HEK293 (cell line): ENCODE results near the gene OR2F1.

Experiments
- CTCF ChIA-PET: fragments of 350-600 bp; formaldehyde crosslinking; extraction: SDS; loops from one replicate; lab custom pipeline; 2021; ENCODE audit warnings: antibody characterized with exemption; lab: Yijun Ruan, JAX
- POLR2A ChIA-PET: fragments of 300-600 bp; formaldehyde crosslinking; extraction: SDS; loops from one replicate; lab custom pipeline; 2020; ENCODE audit warnings: antibody characterized with exemption, inconsistent platforms; lab: Yijun Ruan, JAX
- H3K27ac ChIP-seq: fragments of 200-500 bp; sonication (Bioruptor generic); 2 replicates; pipeline ENCODE4 v1.5.1; 2014; ENCODE audit warnings: low read depth, low read length, control low read depth, inconsistent platforms; ENCODE audit errors: extremely low read depth
- H3K36me3 ChIP-seq, 2 experiments: fragments of 200-500 bp in 1 of 2; sonication (Bioruptor generic) in 1 of 2; 1 replicate in 1 of 2; 2 replicates in 1 of 2; pipeline ENCODE4 v1.5.1; 2014 to 2017; ENCODE audit warnings: inconsistent platforms in 2 of 2, low read length in 2 of 2; ENCODE audit not compliant: control insufficient read depth in 2 of 2, insufficient read depth in 1 of 2
- H3K4me1 ChIP-seq: fragments of 200-500 bp; sonication (Bioruptor generic); 2 replicates; pipeline ENCODE4 v1.5.1; 2014; ENCODE audit warnings: mild to moderate bottlenecking, low read length, inconsistent platforms; ENCODE audit not compliant: control insufficient read depth, insufficient read depth
- H3K4me3 ChIP-seq: 2 replicates; pipeline ENCODE4 v1.5.1; 2011; ENCODE audit warnings: low read depth, mild to moderate bottlenecking, control low read depth, low read length, moderate library complexity
- H3K9me3 ChIP-seq: fragments of 200-500 bp; sonication (Bioruptor generic); 2 replicates; pipeline ENCODE4 v1.5.1; 2014; ENCODE audit warnings: low read depth, low read length, inconsistent platforms; ENCODE audit not compliant: control insufficient read depth, insufficient read depth
- ATF2 ChIP-seq: fragments of 450-650 bp; formaldehyde crosslinking; IDR thresholded peaks from 2 replicates; pipeline ENCODE4 v1.5.1; 2016; ENCODE audit warnings: missing biosample characterization, missing genetic modification characterization, low read depth
- HIC1 ChIP-seq: fragments of 450-650 bp; formaldehyde crosslinking; IDR thresholded peaks from 2 replicates; pipeline ENCODE4 v1.5.1; 2016; ENCODE audit warnings: missing biosample characterization, missing genetic modification characterization
- HOXA7 ChIP-seq: sonication (generic); formaldehyde crosslinking; IDR thresholded peaks from 2 replicates; pipeline ENCODE4 v1.8.1; 2022; ENCODE audit warnings: missing genetic modification reagents, borderline replicate concordance
- MYNN ChIP-seq: fragments of 450-650 bp; formaldehyde crosslinking; IDR thresholded peaks from 2 replicates; pipeline ENCODE4 v1.5.1; 2016; ENCODE audit warnings: missing biosample characterization, missing genetic modification characterization, borderline replicate concordance
- PRDM1 ChIP-seq: fragments of 450-650 bp; formaldehyde crosslinking; IDR thresholded peaks from 2 replicates; pipeline ENCODE4; 2016; ENCODE audit warnings: missing biosample characterization, missing genetic modification characterization
- SP7 ChIP-seq: fragments of 450-650 bp; formaldehyde crosslinking; IDR thresholded peaks from 2 replicates; pipeline ENCODE4 v1.5.1; 2016; ENCODE audit warnings: missing biosample characterization, missing genetic modification characterization
- ZBTB44 ChIP-seq: fragments of 450-650 bp; IDR thresholded peaks from 2 replicates; pipeline ENCODE4 v1.5.1; 2018; ENCODE audit warnings: missing biosample characterization, mild to moderate bottlenecking, missing genetic modification characterization
- ZFHX2 ChIP-seq: fragments of 450-650 bp; formaldehyde crosslinking; conservative IDR thresholded peaks from 2 replicates; pipeline ENCODE4 v1.5.1; 2016; ENCODE audit warnings: missing biosample characterization, missing genetic modification characterization
- ZNF133 ChIP-seq: fragments of 450-650 bp; formaldehyde crosslinking; IDR thresholded peaks from 2 replicates; pipeline ENCODE4 v1.5.1; 2016; ENCODE audit warnings: missing biosample characterization, missing genetic modification characterization
- ZNF155 ChIP-seq: fragments of 450-650 bp; formaldehyde crosslinking; IDR thresholded peaks from 2 replicates; pipeline ENCODE4 v1.5.1; 2016; ENCODE audit warnings: missing biosample characterization, missing genetic modification characterization
- ZNF157 ChIP-seq: fragments of 450-650 bp; formaldehyde crosslinking; IDR thresholded peaks from 2 replicates; pipeline ENCODE4 v1.5.1; 2016; ENCODE audit warnings: missing biosample characterization, missing genetic modification characterization
- ZNF223 ChIP-seq: fragments of 450-650 bp; formaldehyde crosslinking; IDR thresholded peaks from 2 replicates; pipeline ENCODE4 v1.5.1; 2016; ENCODE audit warnings: missing biosample characterization, missing genetic modification characterization
- ZNF335 ChIP-seq: fragments of 450-650 bp; formaldehyde crosslinking; conservative IDR thresholded peaks from 2 replicates; pipeline ENCODE4 v1.5.1; 2016; ENCODE audit warnings: missing biosample characterization, missing genetic modification characterization
- ZNF423 ChIP-seq: fragments of 450-650 bp; formaldehyde crosslinking; IDR thresholded peaks from 2 replicates; pipeline ENCODE4 v1.5.1; 2016; ENCODE audit warnings: missing biosample characterization, missing genetic modification characterization
- ZNF530 ChIP-seq: fragments of 450-650 bp; formaldehyde crosslinking; IDR thresholded peaks from 2 replicates; pipeline ENCODE4 v1.5.1; 2016; ENCODE audit warnings: low read depth, missing biosample characterization, missing genetic modification characterization
- ZNF558 ChIP-seq: fragments of 450-650 bp; formaldehyde crosslinking; IDR thresholded peaks from 2 replicates; pipeline ENCODE4 v1.5.1; 2016; ENCODE audit warnings: missing biosample characterization, missing genetic modification characterization
- ZNF660 ChIP-seq: fragments of 450-650 bp; IDR thresholded peaks from 2 replicates; pipeline ENCODE4 v1.5.1; 2018; ENCODE audit warnings: missing biosample characterization, mild to moderate bottlenecking, missing genetic modification characterization
- ZNF701 ChIP-seq: fragments of 450-650 bp; formaldehyde crosslinking; IDR thresholded peaks from 2 replicates; pipeline ENCODE4 v1.5.1; 2016; ENCODE audit warnings: missing biosample characterization, missing genetic modification characterization
- ZSCAN16 ChIP-seq: fragments of 450-650 bp; formaldehyde crosslinking; IDR thresholded peaks from 2 replicates; pipeline ENCODE4 v1.5.1; 2016; ENCODE audit warnings: missing biosample characterization, missing genetic modification characterization
- ZSCAN4 ChIP-seq: fragments of 450-650 bp; formaldehyde crosslinking; IDR thresholded peaks from 2 replicates; pipeline ENCODE4 v1.5.1; 2017; ENCODE audit warnings: missing biosample characterization, missing genetic modification characterization
- ZSCAN5A ChIP-seq: fragments of 450-650 bp; formaldehyde crosslinking; IDR thresholded peaks from 2 replicates; pipeline ENCODE4 v1.5.1; 2016; ENCODE audit warnings: missing biosample characterization, missing genetic modification characterization

OR2F1 gene

GRCh38 chr7:143967398-143967797 lies 12.8 kb downstream of the OR2F1 start:
- H3K9me3 ChIP-seq, result no peaks in the 10 kb centered on the region
- POLR2A ChIA-PET, result no interaction called here
- no peaks in the 10 kb centered on the region for H3K36me3 ChIP-seq
- TF ChIP-seq ZNF133 (tag by site-specific recombination) (no peak), HIC1 (tag by site-specific recombination) (no peak), ZNF155 (tag by site-specific recombination) (no peak), ZNF701 (tag by site-specific recombination) (no peak), ZSCAN5A (tag by site-specific recombination) (no peak), ZNF530 (tag by site-specific recombination) (no peak), SP7 (tag by site-specific recombination) (no peak), ZSCAN16 (tag by site-specific recombination) (no peak), ZBTB44 (no peak), PRDM1 (tag by site-specific recombination) (no peak), MYNN (tag by site-specific recombination) (no peak)
- TF ChIP-seq, all 188 proteins: peak for 0
- no peak overlapping the region for H3K27ac ChIP-seq
- CTCF ChIA-PET, result interaction anchor here (1.6 kb wide), 1 partner anchor 9 kb away, joined by 4 read pairs; no protein-coding TSS in a partner anchor
- no peaks in the 10 kb centered on the region for H3K4me1 ChIP-seq
- H3K4me3 ChIP-seq, result no peak overlapping the region

GRCh38 chr7:143973870-143974416 lies 19.3 kb downstream of the OR2F1 start:
- TF ChIP-seq ZNF558 (no peak), ZNF660 (tag by site-specific recombination) (no peak), HOXA7 (CRISPR knock-in tag) (no peak)
- ChIA-PET CTCF (interaction anchor here (0.6 kb wide), 1 partner anchor 489 kb away, joined by 5 read pairs; no protein-coding TSS in a partner anchor), POLR2A (no interaction called here)
- no peaks in the 10 kb centered on the region for H3K9me3 ChIP-seq
- no peaks in the 10 kb centered on the region for H3K36me3 ChIP-seq
- H3K4me3 ChIP-seq, result no peak overlapping the region
- H3K4me1 ChIP-seq, result no peaks in the 10 kb centered on the region
- no peak overlapping the region for H3K27ac ChIP-seq

- CTCF ChIA-PET, result interaction anchor here (1.1 kb wide), 1 partner anchor 9 kb away, joined by 4 read pairs; no protein-coding TSS in a partner anchor
- H3K4me1 ChIP-seq, result no peaks in the 10 kb centered on the region
- POLR2A ChIA-PET, result no interaction called here
- H3K4me3 ChIP-seq, result no peak overlapping the region
- no peak overlapping the region for H3K27ac ChIP-seq
- TF ChIP-seq ZNF157, result no peak
- no peak for TF ChIP-seq ZFHX2 (tag by site-specific recombination)
- TF ChIP-seq ZSCAN4, result no peak
- TF ChIP-seq ZNF335, result no peak
- no peak for TF ChIP-seq ZNF423
- no peak for TF ChIP-seq ATF2 (tag by site-specific recombination)
- TF ChIP-seq ZNF223, result no peak
- no peaks in the 10 kb centered on the region for H3K9me3 ChIP-seq
- H3K36me3 ChIP-seq, result no peaks in the 10 kb centered on the region
Observed at GRCh38 chr7:143974459-143974858, 19.8 kb downstream of the OR2F1 start.
